Measurements from ENCODE around the gene GREB1. TPM values are rescaled to one million over a fixed set of nuclear protein-coding genes. Genes with fewer than 3 reads are reported as not detected.

GREB1 gene
- total RNA-seq, 6 donors from 2014 or later: 0.39 to 5.4 (median 1.6) TPM

- Histone ChIP-seq H3K36me3 (no peaks in the 10 kb centered on the region), H3K4me3 (no peak overlapping the region), H3K27ac (no peak overlapping the region), H3K27me3 (no peaks in the 10 kb centered on the region), H3K9me3 (no peaks in the 10 kb centered on the region), H3K4me1 (no peaks in the 10 kb centered on the region)
- WGBS, 2 donors: 81 to 88% methylated on average over 9 of the region's 9 CpGs
- ATAC-seq (ENCODE audit: low FRiP score in 2 of 2): no peak
- no peak for TF ChIP-seq EP300 (IDR thresholded peaks at IDR 0.05)
- TF ChIP-seq CTCF (IDR thresholded peaks at IDR 0.05): no peak
- TF ChIP-seq POLR2AphosphoS5 (IDR thresholded peaks at IDR 0.05): no peak
- TF ChIP-seq POLR2A (IDR thresholded peaks at IDR 0.05): no peak
- no peak for DNase-seq
Observed at GRCh38 chr2:11572996-11573395, 39.2 kb downstream of the GREB1 start.

GRCh38 chr2:11573418-11574175, 39.8 kb downstream of the GREB1 start:
- Histone ChIP-seq H3K4me3 (no peak overlapping the region), H3K4me1 (no peaks in the 10 kb centered on the region), H3K36me3 (no peaks in the 10 kb centered on the region), H3K9me3 (no peaks in the 10 kb centered on the region), H3K27me3 (no peaks in the 10 kb centered on the region), H3K27ac (no peak overlapping the region)
- TF ChIP-seq POLR2A (IDR thresholded peaks at IDR 0.05) (no peak), POLR2AphosphoS5 (IDR thresholded peaks at IDR 0.05) (no peak), CTCF (IDR thresholded peaks at IDR 0.05) (no peak), EP300 (IDR thresholded peaks at IDR 0.05) (no peak)
- no peak for ATAC-seq (ENCODE audit: low FRiP score in 2 of 2)
- 79 to 81% methylated on average over 10 of the region's 10 CpGs for WGBS, 2 donors
- no peak for DNase-seq

- no peaks in the 10 kb centered on the region for H3K4me1 ChIP-seq
- ATAC-seq (ENCODE audit: low FRiP score in 2 of 2) (no peak), DNase-seq (no peak)
- 84 to 85% methylated on average over 12 of the region's 12 CpGs for WGBS, 2 donors
- H3K9me3 ChIP-seq: no peaks in the 10 kb centered on the region
- H3K4me3 ChIP-seq: no peak overlapping the region
- no peaks in the 10 kb centered on the region for H3K27me3 ChIP-seq
- H3K36me3 ChIP-seq: no peaks in the 10 kb centered on the region
- TF ChIP-seq POLR2AphosphoS5 (IDR thresholded peaks at IDR 0.05): no peak
- no peak for TF ChIP-seq CTCF (IDR thresholded peaks at IDR 0.05)
- TF ChIP-seq EP300 (IDR thresholded peaks at IDR 0.05): no peak
- H3K27ac ChIP-seq: no peak overlapping the region
Observed at GRCh38 chr2:11574176-11575046, 40.6 kb downstream of the GREB1 start.

- H3K27me3 ChIP-seq: no peaks in the 10 kb centered on the region
- no peaks in the 10 kb centered on the region for H3K36me3 ChIP-seq
- DNase-seq (no peak), ATAC-seq (ENCODE audit: low FRiP score in 2 of 2) (no peak)
- H3K4me3 ChIP-seq: no peak overlapping the region
- H3K9me3 ChIP-seq: no peaks in the 10 kb centered on the region
- H3K4me1 ChIP-seq: no peaks in the 10 kb centered on the region
- H3K27ac ChIP-seq: no peak overlapping the region
- TF ChIP-seq POLR2AphosphoS5 (IDR thresholded peaks at IDR 0.05): no peak
- TF ChIP-seq POLR2A (IDR thresholded peaks at IDR 0.05): no peak
- no peak for TF ChIP-seq CTCF (IDR thresholded peaks at IDR 0.05)
- TF ChIP-seq EP300 (IDR thresholded peaks at IDR 0.05): no peak
- 92 to 93% methylated on average over 9 to 10 of the region's 10 CpGs for WGBS, 2 donors
Observed at GRCh38 chr2:11576398-11576797, 42.6 kb downstream of the GREB1 start.

Measured in upper lobe of left lung (tissue), 6 donors.